Upper lobe of left lung (tissue), 6 donors: ENCODE results near the gene CINP. TPM values are rescaled to one million over a fixed set of nuclear protein-coding genes. Genes with fewer than 3 reads are reported as not detected.
A peak's percentile ranks its signal among the peaks of the same experiment; 100 is the strongest.

Experiments
- ATAC-seq, 2 donors: fragments of 200-7000 bp; cut with Tn5 transposase; one replicate each; pipeline ENCODE4 v1.9.1; 2022; ENCODE audit warnings: mild to moderate bottlenecking in 2 of 2, moderate library complexity in 2 of 2; ENCODE audit not compliant: low FRiP score in 2 of 2
- DNase-seq, 2 donors: peaks; one replicate each; pipeline ENCODE4 v3.0.0-alpha.2; 2019 to 2020
- H3K27ac ChIP-seq, 4 donors: fragments of 200-600 bp; sonication (generic); one replicate each; pipeline ENCODE4 v1.5.1; 2016 to 2019
- H3K27me3 ChIP-seq, 4 donors: fragments of 200-600 bp; sonication (generic); one replicate each; pipeline ENCODE4 v1.5.1; 2017 to 2019
- H3K36me3 ChIP-seq, 4 donors: fragments of 200-600 bp; sonication (generic); one replicate each; pipeline ENCODE4 v1.5.1; 2016 to 2019
- H3K4me1 ChIP-seq, 4 donors: fragments of 200-600 bp; sonication (generic); one replicate each; pipeline ENCODE4 v1.5.1; 2018 to 2019
- H3K4me3 ChIP-seq, 4 donors: fragments of 200-600 bp; sonication (generic); one replicate each; pipeline ENCODE4 v1.5.1; 2017 to 2019; ENCODE audit warnings: mild to moderate bottlenecking in 2 of 4, moderate library complexity in 1 of 4
- H3K9me3 ChIP-seq, 4 donors: fragments of 200-600 bp; sonication (generic); one replicate each; pipeline ENCODE4 v1.5.1; 2018 to 2019
- EP300 ChIP-seq, 4 donors: sonication (generic); formaldehyde crosslinking; IDR thresholded peaks; one replicate each; pipeline ENCODE4 v1.5.1; 2017; ENCODE audit warnings: antibody characterized with exemption in 4 of 4, control low read depth in 2 of 4
- POLR2A ChIP-seq, 4 donors: fragments of 450-650 bp; IDR thresholded peaks; one replicate each; pipeline ENCODE4 v1.5.1; 2016 to 2017; ENCODE audit warnings: antibody characterized with exemption in 4 of 4, mild to moderate bottlenecking in 2 of 4
- POLR2AphosphoS5 ChIP-seq, 2 donors: sonication (generic); formaldehyde crosslinking; IDR thresholded peaks; one replicate each; pipeline ENCODE4 v1.5.1; 2017; ENCODE audit warnings: antibody characterized with exemption in 2 of 2
- WGBS, 2 donors: methylation state at CpG; one replicate each; pipeline ENCODE4 v1.1.5; 2017 to 2018; 5-methylcytosine and 5-hydroxymethylcytosine counted together
- total RNA-seq, 6 donors: library from RNA; depleted of rRNA in 4 of 6; stranded (reverse); fragments of >200 nt in 4 of 6; gene quantifications; one replicate each; pipeline versions ENCODE4 v1.1.0 to v1.2.1, GENCODE V29; 2016 to 2021
- TF ChIP-seq, protein P1 (sequence below), 6 experiments: fragments of 450-650 bp in 4 of 6; fragments of 200-600 bp in 2 of 6; sonication (generic) in 2 of 6; IDR thresholded peaks; one replicate each; pipeline ENCODE4 v1.5.1; 2016 to 2019; ENCODE audit warnings: antibody characterized with exemption in 6 of 6
- donor health status: DM: no; HTN: no; CAD: no; lungs with moderate emphysema.
- donor health status: DM: no; HTN: yes; CAD: no; lungs with severe emphysema.

The CINP gene
- total RNA-seq, 6 donors from 2014 or later = 13.6 to 37.7 (median 31.1) TPM

DNA sequence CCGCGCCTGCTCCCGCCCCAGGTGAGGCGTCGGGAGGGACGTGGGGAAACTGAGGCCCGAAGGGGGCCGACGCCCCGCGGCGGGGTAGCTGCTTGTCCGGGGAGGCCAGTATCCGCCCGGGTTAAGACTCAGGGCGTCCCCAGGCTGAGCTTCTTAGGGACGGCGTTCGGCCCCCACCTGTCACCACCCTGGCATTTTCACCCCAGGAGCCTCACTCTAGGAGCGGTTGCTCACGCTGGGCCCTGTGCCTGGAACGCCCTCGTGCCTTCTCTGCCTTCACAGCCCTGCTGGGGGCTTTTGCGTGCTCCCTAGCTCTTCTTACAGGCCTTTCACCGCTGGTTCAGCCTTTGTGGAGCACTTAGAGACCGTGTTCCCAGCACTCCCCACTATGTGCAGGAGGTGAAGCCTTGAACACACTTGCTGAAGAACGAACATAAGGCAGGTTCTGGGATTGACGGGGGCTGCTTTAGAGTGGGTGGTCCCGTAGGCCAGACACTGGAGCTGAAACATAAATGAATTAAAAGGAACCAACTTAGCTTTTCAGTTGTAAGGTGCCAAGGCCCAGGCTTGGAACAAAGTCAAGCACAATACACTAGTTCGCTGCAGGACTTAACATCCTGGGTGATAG, 42.5 kb downstream of the CINP start:
- peak in 1 of 2 donors; percentile 32 for DNase-seq
- Histone ChIP-seq H3K4me3 (peak overlapping the region; percentile 60 to 93 (median 80)), H3K27me3 (no peaks in the 10 kb centered on the region), H3K36me3 (no peaks in the 10 kb centered on the region), H3K9me3 (no peaks in the 10 kb centered on the region), H3K27ac (peak overlapping the region; percentile 91 to 98 (median 94)), H3K4me1 (peaks cover 25 to 48% (median 30%) of the 10 kb centered on the region in 4 donors)
- peak in 1 of 4 donors; percentile 37 for TF ChIP-seq POLR2A (IDR thresholded peaks at IDR 0.05)
- TF ChIP-seq POLR2AphosphoS5 (IDR thresholded peaks at IDR 0.05) = no peak
- TF ChIP-seq, protein P1, sequence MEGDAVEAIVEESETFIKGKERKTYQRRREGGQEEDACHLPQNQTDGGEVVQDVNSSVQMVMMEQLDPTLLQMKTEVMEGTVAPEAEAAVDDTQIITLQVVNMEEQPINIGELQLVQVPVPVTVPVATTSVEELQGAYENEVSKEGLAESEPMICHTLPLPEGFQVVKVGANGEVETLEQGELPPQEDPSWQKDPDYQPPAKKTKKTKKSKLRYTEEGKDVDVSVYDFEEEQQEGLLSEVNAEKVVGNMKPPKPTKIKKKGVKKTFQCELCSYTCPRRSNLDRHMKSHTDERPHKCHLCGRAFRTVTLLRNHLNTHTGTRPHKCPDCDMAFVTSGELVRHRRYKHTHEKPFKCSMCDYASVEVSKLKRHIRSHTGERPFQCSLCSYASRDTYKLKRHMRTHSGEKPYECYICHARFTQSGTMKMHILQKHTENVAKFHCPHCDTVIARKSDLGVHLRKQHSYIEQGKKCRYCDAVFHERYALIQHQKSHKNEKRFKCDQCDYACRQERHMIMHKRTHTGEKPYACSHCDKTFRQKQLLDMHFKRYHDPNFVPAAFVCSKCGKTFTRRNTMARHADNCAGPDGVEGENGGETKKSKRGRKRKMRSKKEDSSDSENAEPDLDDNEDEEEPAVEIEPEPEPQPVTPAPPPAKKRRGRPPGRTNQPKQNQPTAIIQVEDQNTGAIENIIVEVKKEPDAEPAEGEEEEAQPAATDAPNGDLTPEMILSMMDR (IDR thresholded peaks at IDR 0.05) = no peak
- WGBS, 2 donors = 11 to 16% methylated on average over 10 to 18 of the region's 30 CpGs
- ATAC-seq = no peak

DNA sequence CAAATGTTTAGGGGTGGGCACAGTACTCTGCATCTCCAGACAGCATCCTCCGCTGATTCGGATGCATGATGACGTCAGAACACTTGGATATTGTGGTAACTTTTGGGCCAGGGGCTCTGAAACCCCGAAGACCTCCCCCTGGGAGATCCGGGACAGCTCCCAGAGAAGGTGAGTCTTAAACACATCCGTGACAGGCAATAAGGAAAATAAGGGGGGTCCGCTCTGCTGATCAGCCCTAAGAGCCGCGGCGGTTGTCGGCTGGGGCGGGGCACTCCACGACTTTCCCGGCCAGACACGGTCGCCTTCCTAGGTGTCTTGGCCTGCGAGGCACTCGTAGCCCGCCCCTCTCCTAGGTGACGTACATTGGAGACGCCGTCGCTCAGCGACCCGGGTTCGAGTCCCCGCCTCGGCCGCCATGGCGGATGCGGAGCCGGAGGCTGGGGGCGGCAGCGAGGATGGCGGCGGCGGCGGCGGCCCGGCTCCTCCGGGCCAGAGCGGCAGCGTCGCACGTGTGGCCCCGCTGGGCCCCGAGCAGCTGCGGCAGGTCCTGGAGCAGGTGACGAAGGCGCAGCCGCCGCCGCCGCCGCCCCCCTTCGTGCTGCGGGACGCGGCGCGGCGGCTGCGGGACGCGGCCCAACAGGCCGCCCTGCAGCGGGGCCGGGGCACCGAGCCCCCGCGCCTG, 43.2 kb downstream of the CINP start, which contains the start of gene ZNF839:
Gene ZNF839 (plus strand): TSS at position 396 of the 682 bp plus-strand sequence. CDS start 20 bp downstream, at position 416.
- peak; percentile 85 to 88 for ATAC-seq
- 2% methylated on average over 12 to 16 of the region's 71 CpGs for WGBS, 2 donors
- TF ChIP-seq POLR2A (IDR thresholded peaks at IDR 0.05) (peak in 2 of 4 donors; percentile 51 to 65), POLR2AphosphoS5 (IDR thresholded peaks at IDR 0.05) (peak; percentile 78), EP300 (IDR thresholded peaks at IDR 0.05) (peak in 1 of 4 donors; percentile 23)
- TF ChIP-seq, protein P1 (IDR thresholded peaks at IDR 0.05) = peak in 2 of 6 experiments; percentile 29 to 38

DNA sequence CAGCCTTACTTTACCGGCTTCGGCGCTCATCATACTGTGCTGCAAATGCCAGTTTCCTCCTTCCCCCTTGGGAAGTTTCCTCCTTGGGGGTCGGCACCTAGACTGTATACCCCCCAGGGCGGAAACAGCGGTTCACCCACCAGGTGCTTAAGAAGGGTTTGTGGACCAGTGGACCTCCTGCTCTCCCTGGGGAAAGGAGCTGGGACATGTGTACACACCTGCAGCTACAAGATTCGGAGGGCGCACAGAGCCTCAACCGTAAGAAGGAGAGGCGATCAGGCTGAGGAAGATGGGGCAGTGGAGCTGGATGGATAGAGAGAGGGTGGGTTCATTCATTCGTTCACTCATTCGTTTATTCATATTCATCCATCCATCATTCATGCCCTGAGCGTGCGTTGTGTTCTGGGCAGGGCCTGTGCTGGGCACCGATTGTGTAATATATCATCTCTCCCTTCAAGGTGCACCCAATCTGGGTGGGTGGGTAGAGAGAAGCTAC, 43.9 kb downstream of the CINP start:
- ATAC-seq (no peak), DNase-seq (no peak)

More for the DNA sequence above, 43.2 kb downstream of the CINP start, which contains the start of gene ZNF839:
- peak; percentile 94 to 99 for DNase-seq
- Histone ChIP-seq H3K9me3 (no peaks in the 10 kb centered on the region), H3K4me1 (peaks cover 28 to 53% (median 33%) of the 10 kb centered on the region in 4 donors), H3K4me3 (peak within 1 kb of the TSS; percentile 60 to 93 (median 80)), H3K27ac (peak within 1 kb of the TSS; percentile 91 to 98 (median 94)), H3K36me3 (no peaks in the 10 kb centered on the region), H3K27me3 (no peaks in the 10 kb centered on the region)

DNA sequence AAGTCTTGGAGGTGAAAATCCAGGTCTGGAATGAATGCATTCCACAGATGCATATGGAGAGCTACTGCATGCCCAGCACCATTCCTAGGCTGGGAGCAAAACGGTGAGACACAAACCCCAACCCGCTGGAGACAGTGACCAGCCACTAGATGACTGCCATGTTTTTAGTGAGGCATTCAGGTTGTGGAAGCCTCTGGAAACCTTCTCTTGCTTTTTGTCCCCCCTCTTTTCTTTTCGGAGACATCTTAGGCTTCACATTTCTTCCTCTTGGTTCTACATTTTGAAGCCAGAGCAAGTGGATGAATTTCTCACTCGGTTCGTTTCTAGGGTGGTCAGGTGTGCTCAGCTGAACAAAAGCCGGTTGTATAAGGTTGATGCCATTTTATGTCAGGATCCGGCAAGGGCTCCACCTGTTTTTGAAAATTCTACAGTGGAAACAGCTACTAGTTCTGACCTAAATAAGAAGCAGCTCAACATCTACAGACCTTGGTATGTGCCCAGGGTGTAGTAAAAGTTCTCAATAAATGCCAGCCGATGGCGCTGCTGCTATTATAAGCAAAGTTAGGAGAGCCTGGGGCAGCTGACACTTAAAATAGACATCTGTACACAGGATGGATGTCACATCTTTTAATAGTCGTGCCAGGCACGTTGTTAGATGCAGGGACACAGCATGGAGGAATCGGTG, 45.0 kb downstream of the CINP start:
- peak overlapping the region; percentile 72 to 87 (median 78) for H3K27ac ChIP-seq
- WGBS, 2 donors = 46 to 47% methylated on average over 12 of the region's 12 CpGs
- H3K36me3 ChIP-seq = no peaks in the 10 kb centered on the region
- DNase-seq (no peak), ATAC-seq (no peak)
- H3K4me3 ChIP-seq = peak overlapping the region; percentile 33 to 66 (median 50)
- no peak for TF ChIP-seq POLR2A (IDR thresholded peaks at IDR 0.05)
- TF ChIP-seq, protein P1 (IDR thresholded peaks at IDR 0.05) = no peak
- TF ChIP-seq POLR2AphosphoS5 (IDR thresholded peaks at IDR 0.05) = no peak
- no peak for TF ChIP-seq EP300 (IDR thresholded peaks at IDR 0.05)
- H3K27me3 ChIP-seq = no peaks in the 10 kb centered on the region
- no peaks in the 10 kb centered on the region for H3K9me3 ChIP-seq
- H3K4me1 ChIP-seq = peaks cover 35 to 53% (median 40%) of the 10 kb centered on the region in 4 donors

More for the DNA sequence above, 43.9 kb downstream of the CINP start:
- no peak for TF ChIP-seq POLR2A (IDR thresholded peaks at IDR 0.05)
- TF ChIP-seq, protein P1 (IDR thresholded peaks at IDR 0.05) = no peak
- TF ChIP-seq POLR2AphosphoS5 (IDR thresholded peaks at IDR 0.05) = no peak
- TF ChIP-seq EP300 (IDR thresholded peaks at IDR 0.05) = no peak
- WGBS, 2 donors = 62 to 66% methylated on average over 15 of the region's 15 CpGs
- no peaks in the 10 kb centered on the region for H3K9me3 ChIP-seq
- H3K36me3 ChIP-seq = no peaks in the 10 kb centered on the region
- peak overlapping the region; percentile 91 to 98 (median 94) for H3K27ac ChIP-seq
- peaks cover 31 to 56% (median 36%) of the 10 kb centered on the region in 4 donors for H3K4me1 ChIP-seq
- H3K4me3 ChIP-seq = peak overlapping the region; percentile 33 to 93 (median 80)
- no peaks in the 10 kb centered on the region for H3K27me3 ChIP-seq
